GM21619 (cell line): Measurements from ENCODE around the gene SDF2L1.
"Not testable (repeated sequence)": the region's sequence is repeated elsewhere in the genome, so short reads cannot be mapped to it uniquely, and the experiment has no call there.

ENCODE experiments used
- ATAC-seq: cut with Tn5 transposase; IDR thresholded peaks from one replicate; pipeline ENCODE4 v1.9.1; 2021; ENCODE audit not compliant: unreplicated experiment

SDF2L1 gene

DNA sequence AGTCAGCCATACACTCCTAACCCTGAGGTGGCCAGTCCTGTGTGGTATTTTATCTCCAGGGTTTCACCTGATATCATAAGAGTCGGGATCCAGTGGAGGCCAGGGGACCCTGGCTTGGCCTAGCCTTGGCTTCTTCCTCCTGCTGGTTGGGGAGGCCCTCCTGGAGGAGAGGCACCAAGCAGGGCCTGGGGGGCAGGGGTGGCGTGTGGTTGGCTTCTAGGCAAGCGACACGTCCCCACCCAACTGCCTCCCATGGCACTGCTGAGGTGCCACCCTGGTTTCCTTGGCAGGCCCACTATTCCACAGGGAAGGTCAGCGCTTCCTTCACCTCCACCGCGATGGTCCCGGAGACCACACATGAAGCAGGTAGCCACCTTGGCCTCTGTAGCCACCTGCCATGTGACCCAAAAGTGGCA, 44.1 kb downstream of the SDF2L1 start:
- no peak for ATAC-seq

DNA sequence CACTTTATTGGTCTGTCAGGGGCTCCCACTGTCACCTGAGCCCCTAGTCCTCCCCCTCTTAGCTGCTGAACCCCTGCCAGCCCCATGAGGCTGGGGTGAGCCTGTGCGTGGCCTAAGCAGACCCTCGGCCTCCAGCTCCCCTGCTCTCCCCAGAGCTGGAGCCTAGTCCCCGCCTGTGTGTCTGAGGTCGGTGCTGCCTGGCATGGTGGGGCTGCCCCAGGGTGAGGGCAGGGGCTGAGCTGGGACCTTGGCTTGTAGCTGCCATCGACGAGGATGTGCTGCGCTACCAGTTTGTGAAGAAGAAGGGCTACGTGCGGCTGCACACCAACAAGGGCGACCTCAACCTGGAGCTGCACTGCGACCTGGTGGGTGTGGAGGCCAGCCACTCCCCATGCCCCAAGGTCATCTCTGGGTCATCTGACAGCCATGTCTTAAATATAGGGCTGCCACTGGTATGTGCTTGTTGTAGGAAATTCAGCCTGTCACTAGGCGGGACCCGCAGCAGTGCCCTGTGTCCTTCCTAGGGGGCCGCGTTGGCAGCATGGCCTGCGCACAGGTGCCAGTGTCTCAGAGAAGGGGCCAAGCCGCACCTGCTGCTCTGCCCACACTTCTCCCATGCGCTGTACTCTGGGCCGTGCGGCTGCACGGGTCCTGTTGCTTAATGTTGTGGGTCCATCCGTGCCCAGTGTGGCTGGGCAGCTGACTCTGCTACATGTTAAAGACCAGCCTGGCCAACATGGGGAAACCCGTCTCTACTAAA, 44.7 kb downstream of the SDF2L1 start:
- no peak for ATAC-seq

DNA sequence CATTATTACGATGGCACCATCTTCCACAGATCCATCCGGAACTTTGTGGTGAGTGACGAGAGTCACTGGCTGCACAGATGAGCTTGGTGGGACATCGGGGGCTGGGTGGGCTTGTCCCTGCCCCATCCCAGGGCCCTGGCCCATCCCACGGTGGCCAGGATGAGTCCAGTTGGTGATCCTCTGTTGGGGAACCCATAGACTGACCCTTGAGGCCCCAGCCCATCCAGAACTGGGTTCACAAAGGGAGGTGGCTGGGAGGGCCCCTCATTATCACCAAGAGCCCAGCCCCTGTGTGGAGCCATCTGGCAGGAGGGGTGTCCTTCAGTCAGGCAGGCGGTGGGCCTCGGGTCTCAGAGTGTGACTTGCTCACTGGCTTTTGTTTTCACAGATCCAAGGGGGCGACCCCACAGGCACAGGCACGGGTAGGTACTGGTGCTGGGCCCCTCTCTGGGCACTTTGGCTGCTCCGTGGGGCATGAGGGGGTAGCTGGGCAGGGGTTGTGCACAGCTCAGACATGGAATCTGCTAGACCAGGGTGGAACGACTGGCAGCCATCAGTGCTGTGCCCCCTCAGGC, 45.7 kb downstream of the SDF2L1 start:
- no peak for ATAC-seq

DNA sequence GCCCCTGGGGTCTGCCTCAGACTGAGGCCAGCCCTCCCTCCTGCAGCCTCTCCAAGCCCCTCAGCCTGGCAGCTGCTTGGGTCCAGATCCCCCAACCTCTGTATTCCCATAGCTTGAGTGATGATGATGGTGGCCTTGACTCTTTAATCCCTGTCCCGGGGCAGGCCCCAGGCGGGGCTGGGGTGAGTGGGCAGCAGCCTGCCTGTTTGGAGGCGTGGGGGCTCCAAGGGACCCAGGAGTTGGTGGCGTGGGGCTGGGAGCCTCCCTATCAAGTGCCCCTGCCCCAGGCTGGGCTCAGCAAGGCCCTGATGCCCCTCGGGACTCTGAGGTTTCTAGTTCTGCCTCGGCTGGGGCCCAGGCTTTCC, 46.2 kb downstream of the SDF2L1 start:
- no peak for ATAC-seq

DNA sequence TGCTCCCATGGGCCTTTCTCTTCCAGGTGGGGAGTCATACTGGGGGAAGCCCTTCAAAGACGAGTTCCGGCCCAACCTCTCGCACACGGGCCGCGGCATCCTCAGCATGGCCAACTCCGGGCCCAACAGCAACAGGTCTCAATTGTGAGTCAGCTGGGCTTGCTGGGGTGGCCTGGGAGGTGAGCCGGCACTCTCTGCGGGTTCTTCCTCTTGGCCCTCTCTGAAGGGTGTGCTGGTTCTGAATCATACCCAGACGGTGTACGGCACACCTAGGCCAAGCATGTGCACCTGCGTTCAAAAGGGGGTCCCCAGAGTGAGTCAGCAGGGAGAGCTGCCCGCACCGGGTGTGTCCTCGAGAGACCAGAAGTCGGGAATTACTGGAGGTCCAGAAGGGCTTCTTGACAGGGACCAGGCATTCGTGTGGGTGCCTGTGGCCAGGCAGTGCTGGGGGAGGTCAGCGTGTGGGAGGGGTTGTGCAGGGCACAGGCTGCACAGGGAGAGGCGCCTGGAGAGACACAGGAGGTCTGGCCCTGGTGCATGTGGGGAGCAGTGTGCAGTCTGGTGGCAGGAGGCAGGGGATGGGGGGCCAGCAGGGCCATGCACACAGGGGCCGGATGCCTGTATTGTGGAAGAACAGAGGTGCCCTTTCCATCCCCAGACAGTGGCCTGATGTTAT, 46.7 kb downstream of the SDF2L1 start:
- ATAC-seq = no peak

DNA sequence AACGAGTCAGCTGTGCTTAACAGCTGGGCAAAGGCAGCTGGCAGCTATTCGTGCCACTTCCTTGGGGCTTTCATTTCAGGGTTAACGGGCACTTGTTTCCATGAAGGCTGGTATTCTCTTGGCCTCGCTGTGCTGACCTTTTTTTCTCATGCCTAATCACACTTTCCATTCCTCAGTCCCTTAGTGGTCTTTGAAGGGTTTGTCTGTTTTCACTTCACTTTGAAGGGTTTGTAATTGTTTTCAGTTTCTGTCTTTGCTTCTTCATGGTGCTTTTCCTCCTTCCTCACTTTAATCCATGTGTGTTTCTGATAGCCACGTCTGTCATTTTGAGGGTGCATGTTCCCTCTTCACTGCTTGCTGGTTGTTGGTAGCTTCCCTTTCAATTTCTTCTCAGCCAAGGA, 48.3 kb downstream of the SDF2L1 start:
- ATAC-seq = no peak

DNA sequence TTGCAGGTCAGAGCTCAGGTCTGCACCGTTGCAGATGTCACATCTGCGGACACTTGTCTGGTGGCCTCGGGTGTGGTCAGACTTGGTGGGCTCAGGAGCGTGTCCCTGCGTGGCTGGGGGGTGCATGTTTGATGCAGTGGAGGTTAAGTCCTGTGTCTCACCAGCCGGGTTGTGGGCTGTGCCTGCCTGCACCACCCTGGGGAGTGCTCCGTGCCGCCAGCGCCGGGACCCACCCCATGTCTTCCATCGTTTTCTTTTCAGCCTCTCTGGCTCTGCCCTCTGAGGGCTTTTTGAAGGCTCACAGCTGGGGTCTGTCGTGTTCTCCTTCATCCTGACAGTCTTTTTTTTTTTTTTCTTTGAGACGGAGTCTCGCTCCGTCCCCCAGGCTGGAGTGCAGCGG, 49.7 kb downstream of the SDF2L1 start:
- no peak for ATAC-seq

DNA sequence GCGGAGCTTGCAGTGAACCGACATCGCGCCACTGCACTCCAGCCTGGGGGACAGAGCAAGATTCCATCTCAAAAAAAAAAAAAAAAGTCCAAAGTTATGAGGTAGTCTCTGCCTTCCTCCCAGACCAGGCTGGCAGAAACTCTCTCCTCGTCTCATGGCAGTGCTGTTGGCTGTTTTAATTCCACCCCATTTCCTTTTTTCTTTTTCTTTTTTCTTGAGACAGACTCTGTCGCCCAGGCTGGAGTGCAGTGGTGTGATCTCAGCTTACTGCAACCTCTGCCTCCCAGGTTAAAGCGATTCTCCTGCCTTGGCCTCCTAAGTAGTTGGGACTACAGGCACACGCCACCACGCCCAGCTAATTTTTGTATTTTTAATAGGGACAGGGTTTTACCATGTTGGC, 50.8 kb downstream of the SDF2L1 start:
- not testable (repeated sequence) for ATAC-seq

DNA sequence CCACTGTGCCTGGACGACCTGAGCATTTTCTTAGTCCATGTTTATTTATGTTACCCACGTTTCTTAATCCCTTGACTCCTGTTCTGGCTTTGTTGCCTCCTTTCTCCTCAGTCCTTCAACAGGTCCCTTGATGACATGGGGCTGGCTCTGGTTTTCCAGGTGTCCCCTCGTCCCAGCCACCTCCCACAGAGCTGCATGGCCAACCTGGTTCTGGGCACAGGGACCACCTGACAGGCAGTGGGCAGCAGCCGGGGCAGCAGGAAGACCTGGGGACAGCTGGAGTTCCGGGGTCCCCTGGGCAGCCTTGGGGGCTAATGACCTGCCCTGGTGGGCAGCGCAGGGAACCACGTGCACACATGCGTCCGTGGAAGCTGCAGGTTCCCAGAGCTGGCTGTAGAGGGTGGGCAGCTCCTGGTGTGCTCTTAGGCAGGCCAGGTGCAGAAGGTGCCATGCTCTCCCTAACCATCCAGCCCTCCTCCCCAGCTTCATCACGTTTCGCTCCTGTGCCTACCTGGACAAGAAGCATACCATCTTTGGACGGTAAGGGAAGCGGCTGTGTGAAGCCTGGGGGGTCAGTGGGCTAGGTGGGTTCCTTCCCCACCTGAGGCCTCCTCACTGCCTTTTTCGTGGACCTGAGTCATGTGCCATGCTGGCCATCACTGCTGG, 51.4 kb downstream of the SDF2L1 start:
- no peak for ATAC-seq
